Endothelial cell of umbilical vein (primary cell): Measurements from ENCODE around the gene PTAR1. TPM values are rescaled to one million over a fixed set of nuclear protein-coding genes. Genes with fewer than 3 reads are reported as not detected.

Experiments used
- BruUV-seq: library from RNA; stranded (reverse); fragments of 400-500 nt; replicated peaks from 2 replicates; lab custom pipeline; 2021; lab: Mats Ljungman, UMichigan
- CTCF ChIA-PET: fragments of 300-600, 350-600 bp; sonication (Branson Sonifier 250); formaldehyde crosslinking; loops from one replicate; lab custom pipeline; 2021; ENCODE audit warnings: antibody characterized with exemption, inconsistent platforms; lab: Charles Lee
- POLR2A ChIA-PET: fragments of 300-600, 350-600 bp; sonication (Branson Sonifier 250); formaldehyde crosslinking; loops from one replicate; lab custom pipeline; 2021; ENCODE audit warnings: antibody characterized with exemption, inconsistent platforms; lab: Charles Lee
- DNase-seq: peaks from one replicate; pipeline ENCODE4 v3.0.0-alpha.2; 2011; ENCODE audit warnings: low read depth, low spot score
- FAIRE-seq: peaks from 2 replicates; lab custom pipeline; 2011; peaks lifted over from hg19 to GRCh38; lab: Jason Lieb, UNC
- H2AFZ ChIP-seq: 2 replicates; pipeline ENCODE4 v1.6.0; 2012; ENCODE audit warnings: low read depth, low read length, control low read depth, inconsistent platforms
- H3K27ac ChIP-seq: 2 replicates; pipeline ENCODE4 v1.5.1; 2011; ENCODE audit warnings: low read depth, mild to moderate bottlenecking, control low read depth, low read length, moderate library complexity; ENCODE audit not compliant: insufficient read depth
- H3K27me3 ChIP-seq, 2 experiments: 2 replicates each; pipeline versions ENCODE4 v1.6.0 to v1.6.1; 2011; ENCODE audit warnings: low read length in 2 of 2, mixed read lengths in 1 of 2; ENCODE audit not compliant: control insufficient read depth in 2 of 2, insufficient read depth in 2 of 2
- H3K36me3 ChIP-seq, 2 experiments: 2 replicates in 1 of 2; 3 replicates in 1 of 2; pipeline ENCODE4 v1.5.1; 2011; ENCODE audit warnings: low read length in 2 of 2, mild to moderate bottlenecking in 1 of 2, moderate library complexity in 1 of 2; ENCODE audit not compliant: control insufficient read depth in 2 of 2, insufficient read depth in 2 of 2; ENCODE audit errors: extremely low read depth in 1 of 2
- H3K4me1 ChIP-seq: 3 replicates; pipeline ENCODE4 v1.5.1; 2011; ENCODE audit warnings: mild to moderate bottlenecking, low read length; ENCODE audit not compliant: control insufficient read depth, insufficient read depth; ENCODE audit errors: extremely low read depth
- H3K4me2 ChIP-seq: 2 replicates; pipeline ENCODE4 v1.6.1; 2011; ENCODE audit warnings: low read length, control low read depth, mixed read lengths; ENCODE audit not compliant: insufficient read depth
- H3K4me3 ChIP-seq, 3 experiments: fragments of 200-600 bp in 1 of 3; sonication (generic), shearing (Covaris generic) in 1 of 3; replicated peaks in 1 of 3; 2 replicates each; pipeline ENCODE4 v1.5.1; 2011 to 2016; ENCODE audit warnings: control low read depth in 3 of 3, low read length in 3 of 3, mild to moderate bottlenecking in 2 of 3, inconsistent platforms in 1 of 3, low read depth in 1 of 3, moderate library complexity in 1 of 3; ENCODE audit not compliant: insufficient read depth in 1 of 3
- H3K79me2 ChIP-seq: 2 replicates; pipeline ENCODE4 v1.6.0; 2012; ENCODE audit warnings: low read length, inconsistent platforms; ENCODE audit not compliant: control insufficient read depth, insufficient read depth
- H3K9ac ChIP-seq: replicated peaks from 2 replicates; pipeline ENCODE3; 2011; ENCODE audit warnings: low read length, control low read depth; ENCODE audit not compliant: insufficient read depth; ENCODE audit errors: extremely low read depth
- H3K9me1 ChIP-seq: replicated peaks from 3 replicates; pipeline ENCODE4 v1.6.0; 2011; ENCODE audit warnings: mild to moderate bottlenecking, low read length; ENCODE audit not compliant: control insufficient read depth, insufficient read depth; ENCODE audit errors: extremely low read depth
- H3K9me3 ChIP-seq: replicated peaks from 2 replicates; pipeline ENCODE4 v1.5.1; 2012; ENCODE audit warnings: low read length, inconsistent platforms; ENCODE audit not compliant: control insufficient read depth, insufficient read depth
- H4K20me1 ChIP-seq: replicated peaks from 2 replicates; pipeline ENCODE3; 2011; ENCODE audit warnings: mild to moderate bottlenecking, low read length; ENCODE audit not compliant: control insufficient read depth, insufficient read depth; ENCODE audit errors: extremely low read depth
- GATA2 ChIP-seq: IDR thresholded peaks from 2 replicates; pipeline ENCODE4 v1.7.0; 2011; ENCODE audit warnings: low read depth, mild to moderate bottlenecking, moderate library complexity, mixed read lengths, low read length; ENCODE audit not compliant: insufficient read length, insufficient read depth
- JUN ChIP-seq: IDR thresholded peaks from 2 replicates; pipeline ENCODE4 v1.6.1; 2011; ENCODE audit warnings: borderline replicate concordance, low read depth; ENCODE audit not compliant: insufficient read length, insufficient read depth
- MAX ChIP-seq: IDR thresholded peaks from 2 replicates; pipeline ENCODE4 v1.6.1; 2011; ENCODE audit not compliant: insufficient read depth, insufficient read length
- MYC ChIP-seq: IDR thresholded peaks from one replicate; pipeline ENCODE4 v1.6.1; 2011; ENCODE audit warnings: mild to moderate bottlenecking, low read depth, low read length
- POLR2A ChIP-seq: IDR thresholded peaks from 2 replicates; pipeline ENCODE4 v1.6.1; 2012; ENCODE audit warnings: low read depth, mild to moderate bottlenecking, control low read depth, low read length
- POLR2AphosphoS5 ChIP-seq: IDR thresholded peaks from 2 replicates; pipeline ENCODE4 v1.6.1; 2012; ENCODE audit warnings: low read depth, mild to moderate bottlenecking, control low read depth, low read length, moderate library complexity; ENCODE audit not compliant: insufficient read depth
- dilution Hi-C: fragments of 300-500 bp; cut with MboI; formaldehyde crosslinking; loops from one replicate; pipeline ENCODE4 v1.15.0; 2019; ENCODE audit warnings: low sequenced_read_pairs; ENCODE audit not compliant: extremely low pct_ligation_motif_present
- intact Hi-C: fragments of 100-400 bp; cut with micrococcal nuclease; formaldehyde crosslinking; loops from one replicate; pipeline ENCODE4 v1.10.0; 2022
- polyA plus RNA-seq, 4 experiments: library from polyadenylated mRNA; depleted of rRNA in 3 of 4; stranded (reverse) in 3 of 4; unstranded in 1 of 4; fragments of >200 nt; gene quantifications; 2 replicates each; pipeline versions ENCODE4 v1.2.1 to v1.2.3, GENCODE V29; 2011 to 2012; ENCODE audit warnings: missing spikeins in 1 of 4
- total RNA-seq: library from RNA; stranded (reverse); gene quantifications from 2 replicates; pipeline ENCODE4 v1.2.3, GENCODE V29; 2021

Gene PTAR1
- total and polyA plus RNA-seq, 2 donors (not counting 3 experiments of a cell fraction or from before 2014, with no cell fraction given): 8.1 to 46.8 TPM

DNA sequence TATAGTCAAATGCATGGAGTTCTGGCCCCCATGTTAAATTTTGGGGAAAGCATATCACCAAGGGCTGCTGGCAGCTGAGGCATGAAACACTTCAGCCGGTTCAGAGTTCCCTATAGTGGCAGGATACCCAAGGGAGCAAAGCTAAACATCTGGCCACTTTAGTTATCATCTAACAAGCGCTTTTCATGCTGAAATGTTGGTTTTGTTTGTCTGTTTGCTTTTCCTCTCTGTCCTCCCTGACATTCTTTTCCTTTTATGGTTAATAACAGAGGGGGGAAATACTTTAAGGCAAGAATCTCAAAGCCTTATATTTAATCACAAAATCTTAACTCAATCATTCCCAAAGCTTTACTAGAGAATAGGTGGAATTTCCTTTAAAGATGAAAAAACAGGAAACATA lies 99.5 kb downstream of the PTAR1 start:
- dilution Hi-C loops (no loop called here), intact Hi-C loops (no loop called here)
- Histone ChIP-seq H4K20me1 (no peaks in the 10 kb centered on the region), H3K9me3 (no peaks in the 10 kb centered on the region), H3K9ac (no peak overlapping the region), H3K36me3 (no peaks in the 10 kb centered on the region), H3K79me2 (no peaks in the 10 kb centered on the region), H3K9me1 (peaks cover 2% of the 10 kb centered on the region), H2AFZ (no peak overlapping the region), H3K27me3 (peaks cover 3 to 8% of the 10 kb centered on the region in 2 experiments), H3K4me1 (peaks cover 15% of the 10 kb centered on the region), H3K27ac (no peak overlapping the region), H3K4me3 (no peak overlapping the region), H3K4me2 (peak overlapping the region; percentile 55)
- POLR2A ChIA-PET: no interaction called here
- no TSS peak for BruUV-seq
- DNase-seq (no peak), FAIRE-seq (no peak)
- CTCF ChIA-PET: interaction anchor here (0.8 to 3.9 kb wide), 3 partner anchors 13 to 238 kb away, joined by 3 to 16 read pairs (median 3); partner anchors contain the start of gene APBA1
- TF ChIP-seq POLR2A: no peak
- no peak for TF ChIP-seq MAX
- TF ChIP-seq POLR2AphosphoS5: no peak
- TF ChIP-seq MYC: no peak
- no peak for TF ChIP-seq JUN
- no peak for TF ChIP-seq GATA2

Other genes starting within 250 kb of the PTAR1 start
- 11.3 and 11.4 TPM in 2 replicates for gene APBA1, start 87.6 kb downstream of the PTAR1 start, total RNA-seq
- 5.0 and 6.1 TPM in 2 replicates for gene APBA1, start 87.6 kb downstream of the PTAR1 start, polyA plus RNA-seq
- gene CFAP95, start 60.8 kb upstream of the PTAR1 start, total RNA-seq: not detected in 2 replicates
- not detected in 2 replicates for gene CFAP95, start 60.8 kb upstream of the PTAR1 start, polyA plus RNA-seq